Hair follicular keratinocyte (primary cell): ENCODE measurements around the gene LYPD5. TPM values are rescaled to one million over a fixed set of nuclear protein-coding genes. Genes with fewer than 3 reads are reported as not detected.

Experiments used
- total RNA-seq: library from RNA; depleted of rRNA; stranded (reverse); fragments of >200 nt; gene quantifications from 2 replicates; pipeline ENCODE4 v1.2.3, GENCODE V29; 2015

The LYPD5 gene
- 2.6 and 4.1 TPM in 2 replicates for total RNA-seq

GRCh38 chr19:43802216-43802951 lies at the start of gene LYPD5:
TSS of gene LYPD5 (minus strand) at chr19:43802447. CDS start at chr19:43802380, 67 bp downstream.

GRCh38 chr19:43826787-43827754 lies 24.8 kb upstream of the LYPD5 start, which contains the start of gene ZNF283:
TSS of gene ZNF283 (plus strand) at chr19:43827321. CDS start at chr19:43833505, 6,184 bp downstream.

DNA sequence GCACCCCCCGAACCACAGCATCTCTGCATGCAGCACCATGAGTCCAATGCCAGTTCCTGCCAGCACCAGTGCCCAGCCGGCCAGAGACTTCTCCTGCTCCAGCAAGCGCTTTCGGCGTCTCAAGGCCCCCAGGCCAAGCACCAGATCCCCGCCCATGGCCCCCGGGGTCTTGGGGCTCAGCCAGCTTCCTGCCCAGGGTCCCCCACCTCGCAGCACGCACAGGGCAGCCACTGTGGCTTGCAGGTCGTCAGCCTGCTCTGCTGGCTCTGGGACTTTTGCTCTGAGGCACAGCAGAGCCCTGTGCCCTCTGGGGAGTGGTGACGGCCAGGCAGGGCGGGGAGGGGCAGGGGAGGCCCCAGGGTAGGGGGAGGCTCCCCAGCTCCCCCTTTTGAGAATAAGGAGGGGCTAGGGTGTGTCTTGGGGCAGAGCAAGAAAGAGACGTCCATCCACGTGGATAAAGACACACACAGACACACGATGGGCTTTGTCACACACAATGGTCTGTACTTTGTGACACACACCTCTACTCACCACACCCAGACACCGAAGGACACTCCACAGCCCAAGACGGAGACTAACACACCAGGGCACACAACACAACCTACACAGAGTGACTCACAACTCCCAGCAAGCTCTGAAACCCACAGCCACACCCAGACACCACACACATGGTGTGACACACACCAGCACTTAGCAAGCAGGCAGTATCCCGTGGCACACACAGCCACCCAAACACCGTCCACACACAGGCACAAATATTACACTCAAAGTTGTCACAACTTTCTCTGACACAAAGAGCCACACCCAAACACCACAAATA lies 21.3 kb downstream of the LYPD5 start, which contains the start of gene KCNN4:
KCNN4 (minus strand) TSS at position 268 of the 820 bp plus-strand sequence; CDS start at position 156, 112 bp downstream.

DNA sequence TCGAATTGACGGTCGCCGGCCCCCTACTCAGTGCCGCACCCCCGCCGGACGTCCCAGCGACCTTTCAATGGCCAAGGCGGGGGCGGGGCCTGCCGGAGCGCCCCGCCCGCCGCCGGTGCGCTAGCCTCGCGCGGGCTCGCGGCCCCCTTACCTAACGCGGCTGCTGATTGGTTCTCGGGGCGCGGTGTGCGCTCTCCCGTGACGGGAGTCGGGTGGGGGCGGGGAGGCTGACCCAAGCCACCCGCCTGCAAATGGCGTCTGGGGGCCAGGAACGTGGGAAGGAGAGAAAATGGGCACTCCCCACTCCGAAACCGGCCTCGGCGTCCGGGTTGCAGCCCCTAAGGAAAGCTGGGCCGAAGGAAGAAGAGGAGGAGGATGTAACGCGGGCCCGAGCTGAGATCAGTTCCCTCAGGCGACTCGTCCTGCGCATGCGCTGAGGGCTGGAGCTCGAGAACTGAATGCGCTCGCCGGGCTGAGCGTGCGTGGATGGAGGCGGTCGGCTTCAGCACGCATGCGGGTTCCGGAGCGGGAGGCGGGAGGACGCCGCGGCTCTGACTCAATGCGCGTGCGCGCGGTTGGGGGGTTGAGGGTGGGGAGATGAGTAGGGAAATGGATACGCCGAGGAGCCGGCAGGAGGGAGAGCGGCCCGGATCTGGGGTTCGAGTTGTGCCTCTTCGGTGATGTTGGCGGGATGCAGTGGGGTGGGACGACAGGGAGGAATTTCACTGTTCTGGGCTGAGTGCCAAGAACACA lies 47.6 kb downstream of the LYPD5 start, which contains the start of gene SMG9:
SMG9 (minus strand) TSS at position 460 of the 753 bp plus-strand sequence. CDS start 4,221 bp downstream, outside the sequence.

Other genes with a start within 250 kb of the LYPD5 start
- 33.9 and 36.6 TPM in 2 replicates for gene XRCC1, start 226.9 kb downstream of the LYPD5 start, total RNA-seq
- gene PINLYP, start 226.6 kb downstream of the LYPD5 start, total RNA-seq: 6.6 and 8.0 TPM in 2 replicates
- 11.9 and 14.7 TPM in 2 replicates for gene IRGQ, start 206.3 kb downstream of the LYPD5 start, total RNA-seq
- 13.0 and 14.0 TPM in 2 replicates for gene ZNF576, start 205.9 kb downstream of the LYPD5 start, total RNA-seq
- gene SRRM5, start 190.4 kb downstream of the LYPD5 start, total RNA-seq: not detected in 2 replicates
- 21.2 and 23.7 TPM in 2 replicates for gene ZNF428, start 182.8 kb downstream of the LYPD5 start, total RNA-seq
- gene CADM4, start 162.6 kb downstream of the LYPD5 start, total RNA-seq: 4.5 and 6.8 TPM in 2 replicates
- 54.5 and 110 TPM in 2 replicates for gene PLAUR, start 132.3 kb downstream of the LYPD5 start, total RNA-seq
- not detected in 2 replicates for gene IRGC, start 86.4 kb downstream of the LYPD5 start, total RNA-seq
- 12.8 and 23.1 TPM in 2 replicates for gene SMG9, start 47.5 kb downstream of the LYPD5 start, total RNA-seq
- gene KCNN4, start 21.5 kb downstream of the LYPD5 start, total RNA-seq: 9.2 and 19.3 TPM in 2 replicates
- gene ZNF283, start 24.9 kb upstream of the LYPD5 start, total RNA-seq: 2.6 and 4.8 TPM in 2 replicates
- 0.11 and 1.6 TPM in 2 replicates for gene ZNF404, start 81.5 kb upstream of the LYPD5 start, total RNA-seq
- gene ZNF45, start 132.8 kb upstream of the LYPD5 start, total RNA-seq: 4.9 and 5.2 TPM in 2 replicates
- 1.1 and 1.9 TPM in 2 replicates for gene ZNF221, start 148.8 kb upstream of the LYPD5 start, total RNA-seq
- gene ZNF155, start 181.7 kb upstream of the LYPD5 start, total RNA-seq: 3.8 and 4.1 TPM in 2 replicates
- gene ZNF230, start 200.5 kb upstream of the LYPD5 start, total RNA-seq: 0.86 and 2.2 TPM in 2 replicates
- gene ZNF222, start 222.9 kb upstream of the LYPD5 start, total RNA-seq: 2.5 and 4.4 TPM in 2 replicates
- gene ZNF223, start 249.6 kb upstream of the LYPD5 start, total RNA-seq: 2.2 and 4.3 TPM in 2 replicates